DOHH2 (cell line): ENCODE measurements around the gene SALL3.

ENCODE experiments used
- CTCF ChIP-seq: fragments of 200-600 bp; sonication (generic); IDR thresholded peaks from one replicate; pipeline ENCODE4 v1.5.1; 2014; ENCODE audit warnings: antibody characterized with exemption, mild to moderate bottlenecking, low read depth, low read length; ENCODE audit not compliant: poor library complexity, severe bottlenecking
- EZH2phosphoT487 ChIP-seq: fragments of 200-600 bp; sonication (generic); IDR thresholded peaks from 2 replicates; pipeline ENCODE4 v1.6.1; 2017; ENCODE audit warnings: borderline replicate concordance, mild to moderate bottlenecking, antibody characterized with exemption, low read length, moderate library complexity, mixed read lengths

- no peak for TF ChIP-seq CTCF
- no peak for TF ChIP-seq EZH2phosphoT487
These were observed 62.7 kb downstream of the SALL3 start for GRCh38 chr18:79042276-79042675.
